CD4-positive, alpha-beta T cell (primary cell): ENCODE results near the gene SAMD3. TPM values are rescaled to one million over a fixed set of nuclear protein-coding genes. Genes with fewer than 3 reads are reported as not detected.

ENCODE experiments used
- ATAC-seq: fragments of 200-7000 bp; cut with Tn5 transposase; one replicate; pipeline ENCODE4 v1.10.0; 2022; ENCODE audit warnings: mild to moderate bottlenecking; ENCODE audit not compliant: poor library complexity
- CTCF ChIA-PET: fragments of 350-600 bp; sonication (Branson Sonifier 250); formaldehyde crosslinking; loops from one replicate; lab custom pipeline; 2021; ENCODE audit warnings: antibody characterized with exemption, inconsistent platforms; lab: Charles Lee
- POLR2A ChIA-PET: fragments of 350-600 bp; sonication (Branson Sonifier 250); formaldehyde crosslinking; loops from one replicate; lab custom pipeline; 2021; ENCODE audit warnings: antibody characterized with exemption, inconsistent platforms; lab: Charles Lee
- DNase-seq, 14 experiments: peaks; one replicate each; pipeline ENCODE4 v3.0.0-alpha.2; 2013 to 2020; ENCODE audit warnings: mixed read lengths in 2 of 14
- H3K27ac ChIP-seq, 2 donors: one replicate each; pipeline versions ENCODE4 v1.5.1 to v1.7.0; 2013; ENCODE audit warnings: low read length in 2 of 2, low read depth in 1 of 2, mild to moderate bottlenecking in 1 of 2
- H3K27me3 ChIP-seq, 2 experiments: 1 replicate in 1 of 2; 2 replicates in 1 of 2; pipeline versions ENCODE4 v1.6.1 to v1.7.0; 2013; ENCODE audit warnings: low read length in 2 of 2, control low read depth in 1 of 2, mild to moderate bottlenecking in 1 of 2, moderate library complexity in 1 of 2; ENCODE audit not compliant: insufficient read depth in 2 of 2, control insufficient read depth in 1 of 2
- H3K36me3 ChIP-seq: one replicate; pipeline ENCODE4 v1.6.1; 2013; ENCODE audit warnings: low read length, control low read depth; ENCODE audit not compliant: insufficient read depth
- H3K4me1 ChIP-seq: one replicate; pipeline ENCODE4 v1.6.1; 2013; ENCODE audit warnings: low read length, control low read depth; ENCODE audit not compliant: insufficient read depth
- H3K4me3 ChIP-seq: one replicate; pipeline ENCODE4 v1.5.1; 2013; ENCODE audit warnings: mild to moderate bottlenecking, low read length, moderate library complexity
- H3K9me3 ChIP-seq, 2 experiments: 1 replicate in 1 of 2; 2 replicates in 1 of 2; pipeline versions ENCODE4 v1.6.1 to v1.7.0; 2013; ENCODE audit warnings: low read length in 2 of 2, mild to moderate bottlenecking in 2 of 2, control low read depth in 1 of 2, moderate library complexity in 1 of 2; ENCODE audit not compliant: control insufficient read depth in 1 of 2, insufficient read depth in 1 of 2
- H3K27ac Mint-ChIP-seq: one replicate; pipeline ENCODE4 v1.8.0; 2020; ENCODE audit warnings: mixed read lengths
- H3K27me3 Mint-ChIP-seq: one replicate; pipeline ENCODE4 v1.8.0; 2021; ENCODE audit warnings: mixed read lengths
- H3K36me3 Mint-ChIP-seq: one replicate; pipeline ENCODE4 v1.8.0; 2021; ENCODE audit warnings: low read depth, mixed read lengths
- H3K4me1 Mint-ChIP-seq: one replicate; pipeline ENCODE4 v1.8.0; 2021; ENCODE audit warnings: low read depth, mixed read lengths
- H3K4me3 Mint-ChIP-seq: one replicate; pipeline ENCODE4 v1.8.0; 2020; ENCODE audit warnings: mild to moderate bottlenecking, mixed read lengths
- H3K9me3 Mint-ChIP-seq: one replicate; pipeline ENCODE4 v1.8.0; 2020; ENCODE audit warnings: mixed read lengths
- CTCF ChIP-seq: fragments of 200-600 bp; IDR thresholded peaks from one replicate; pipeline ENCODE4 v1.8.0; 2022; ENCODE audit warnings: antibody characterized with exemption, mild to moderate bottlenecking
- intact Hi-C, 2 experiments: fragments of 100-400 bp; cut with DNase I in 1 of 2; cut with micrococcal nuclease in 1 of 2; formaldehyde crosslinking; loops; one replicate each; pipeline versions ENCODE4 v1.15.1 to v1.9.0; 2023 to 2025; cut with DNase I, micrococcal nuclease
- total RNA-seq, 174 experiments: library from RNA in 2 of 174; stranded (reverse) in 2 of 174; gene quantifications; one replicate each; pipeline ENCODE4 v1.2.3 and lab custom pipeline; 2021 to 2026

The SAMD3 gene
- total RNA-seq, 2 experiments from 2014 or later: 24.3 to 28.7 TPM

- intact Hi-C loops: no loop called here
- H3K27ac Mint-ChIP-seq: no peak overlapping the region
- peaks cover 38% of the 10 kb centered on the region for H3K36me3 ChIP-seq
- no peak overlapping the region for H3K4me3 Mint-ChIP-seq
- H3K9me3 Mint-ChIP-seq: no peaks in the 10 kb centered on the region
- no peaks in the 10 kb centered on the region for H3K9me3 ChIP-seq
- peaks cover 12% of the 10 kb centered on the region for H3K4me1 Mint-ChIP-seq
- CTCF ChIA-PET: no interaction called here
- peaks cover 91% of the 10 kb centered on the region for H3K36me3 Mint-ChIP-seq
- DNase-seq (no peak), ATAC-seq (no peak)
- no peaks in the 10 kb centered on the region for H3K27me3 ChIP-seq
- H3K4me3 ChIP-seq: no peak overlapping the region
- no peak overlapping the region for H3K27ac ChIP-seq
- POLR2A ChIA-PET: no interaction called here
- TF ChIP-seq CTCF: no peak
- no peaks in the 10 kb centered on the region for H3K27me3 Mint-ChIP-seq
- no peaks in the 10 kb centered on the region for H3K4me1 ChIP-seq
Measured at GRCh38 chr6:130099119-130099518, 123.6 kb downstream of the SAMD3 start.

GRCh38 chr6:130098317-130098716 lies 124.4 kb downstream of the SAMD3 start:
- Histone ChIP-seq H3K27ac (no peak overlapping the region), H3K27me3 (no peaks in the 10 kb centered on the region), H3K9me3 (no peaks in the 10 kb centered on the region), H3K4me3 (no peak overlapping the region), H3K4me1 (no peaks in the 10 kb centered on the region), H3K36me3 (peaks cover 41% of the 10 kb centered on the region)
- Mint-ChIP-seq H3K36me3 (peaks cover 91% of the 10 kb centered on the region), H3K27me3 (no peaks in the 10 kb centered on the region), H3K27ac (no peak overlapping the region), H3K9me3 (no peaks in the 10 kb centered on the region), H3K4me3 (no peak overlapping the region), H3K4me1 (peaks cover 17% of the 10 kb centered on the region)
- ChIA-PET POLR2A (no interaction called here), CTCF (no interaction called here)
- intact Hi-C loops: no loop called here
- TF ChIP-seq CTCF: no peak
- no peak for ATAC-seq
- no peak for DNase-seq

Other genes starting within 250 kb of the SAMD3 start
- gene L3MBTL3, start 204.4 kb downstream of the SAMD3 start, total RNA-seq: 10 to 100 TPM; 29.0 to 30.1 TPM
- gene TMEM200A, start 143.1 kb upstream of the SAMD3 start, total RNA-seq: under 1 TPM; 0.30 to 0.34 TPM